AG09309 (cell line): ENCODE data around the gene TMEM233.
"Not testable (repeated sequence)": the region's sequence is repeated elsewhere in the genome, so short reads cannot be mapped to it uniquely, and the experiment has no call there.

Source experiments
- DNase-seq: peaks from one replicate; pipeline ENCODE4 v3.0.0-alpha.2; 2010; ENCODE audit warnings: low read depth
- H3K4me3 ChIP-seq: 2 replicates; pipeline ENCODE4 v1.5.1; 2011; ENCODE audit warnings: mild to moderate bottlenecking, low read depth, low read length, moderate library complexity; ENCODE audit not compliant: control insufficient read depth
- CTCF ChIP-seq: IDR thresholded peaks from 2 replicates; pipeline ENCODE4 v1.5.1; 2011; ENCODE audit warnings: mild to moderate bottlenecking, low read depth, low read length, inconsistent platforms; ENCODE audit not compliant: insufficient read depth, control insufficient read depth; ENCODE audit errors: missing control alignments

TMEM233 gene

GRCh38 chr12:119602734-119603094 is 9.1 kb downstream of the TMEM233 start:
- DNase-seq: no peak
- H3K4me3 ChIP-seq: no peak overlapping the region
- TF ChIP-seq CTCF: no peak

GRCh38 chr12:119603767-119604166 is 10.2 kb downstream of the TMEM233 start:
- no peak for TF ChIP-seq CTCF
- H3K4me3 ChIP-seq: no peak overlapping the region
- no peak for DNase-seq

GRCh38 chr12:119609358-119609757 is 15.8 kb downstream of the TMEM233 start:
- no peak for TF ChIP-seq CTCF
- DNase-seq: no peak
- H3K4me3 ChIP-seq: no peak overlapping the region

DNA sequence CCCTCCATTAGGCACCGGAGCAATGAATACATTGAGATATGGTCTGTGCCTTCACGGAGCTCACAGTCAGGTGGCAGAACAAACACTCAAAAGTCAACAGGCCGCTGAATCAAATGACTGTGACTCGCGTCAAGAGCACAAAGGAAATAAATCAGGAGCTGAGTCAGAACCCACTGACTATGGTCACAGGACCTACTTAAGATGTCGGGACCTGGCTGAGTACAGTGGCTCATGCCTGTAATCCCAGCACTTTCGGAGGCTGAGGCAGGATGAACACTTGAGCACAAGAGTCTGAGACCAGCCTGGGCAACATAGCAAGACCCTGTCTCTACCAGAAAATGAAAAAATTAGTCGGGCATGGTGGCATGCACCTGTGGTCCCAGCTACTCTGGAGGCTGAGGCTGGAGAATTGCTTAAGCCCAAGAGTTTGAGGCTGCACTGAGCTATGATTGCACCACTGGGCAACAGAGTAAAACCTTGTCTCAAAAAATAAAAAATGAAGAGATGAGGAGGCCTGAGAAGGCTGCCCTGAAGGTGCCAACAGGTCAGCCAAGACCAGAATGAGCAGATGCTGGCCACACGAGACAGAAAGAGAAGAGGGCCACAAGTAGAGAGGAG is 19.9 kb downstream of the TMEM233 start:
- TF ChIP-seq CTCF: no peak
- DNase-seq: no peak
- no peak overlapping the region for H3K4me3 ChIP-seq

DNA sequence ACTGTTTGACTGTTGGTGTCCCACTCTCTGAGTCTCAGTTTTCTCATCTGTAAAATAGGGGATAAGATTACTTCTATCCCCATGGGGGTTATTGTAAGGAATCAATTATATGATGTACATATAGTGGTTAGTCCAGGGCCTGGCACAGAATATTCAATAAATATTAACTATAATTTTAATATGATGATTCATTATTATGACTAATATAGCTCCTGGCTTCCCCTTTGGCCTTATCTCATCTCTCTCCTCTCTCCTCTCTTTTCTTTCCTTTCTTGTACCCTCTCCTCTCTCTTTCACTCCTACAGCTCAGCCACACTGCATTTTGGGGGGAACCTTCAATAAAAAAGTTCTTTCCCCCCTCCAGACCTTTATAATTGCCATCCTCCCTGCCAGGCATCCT is 21.1 kb downstream of the TMEM233 start:
- no peak for TF ChIP-seq CTCF
- DNase-seq: no peak
- H3K4me3 ChIP-seq: no peak overlapping the region

DNA sequence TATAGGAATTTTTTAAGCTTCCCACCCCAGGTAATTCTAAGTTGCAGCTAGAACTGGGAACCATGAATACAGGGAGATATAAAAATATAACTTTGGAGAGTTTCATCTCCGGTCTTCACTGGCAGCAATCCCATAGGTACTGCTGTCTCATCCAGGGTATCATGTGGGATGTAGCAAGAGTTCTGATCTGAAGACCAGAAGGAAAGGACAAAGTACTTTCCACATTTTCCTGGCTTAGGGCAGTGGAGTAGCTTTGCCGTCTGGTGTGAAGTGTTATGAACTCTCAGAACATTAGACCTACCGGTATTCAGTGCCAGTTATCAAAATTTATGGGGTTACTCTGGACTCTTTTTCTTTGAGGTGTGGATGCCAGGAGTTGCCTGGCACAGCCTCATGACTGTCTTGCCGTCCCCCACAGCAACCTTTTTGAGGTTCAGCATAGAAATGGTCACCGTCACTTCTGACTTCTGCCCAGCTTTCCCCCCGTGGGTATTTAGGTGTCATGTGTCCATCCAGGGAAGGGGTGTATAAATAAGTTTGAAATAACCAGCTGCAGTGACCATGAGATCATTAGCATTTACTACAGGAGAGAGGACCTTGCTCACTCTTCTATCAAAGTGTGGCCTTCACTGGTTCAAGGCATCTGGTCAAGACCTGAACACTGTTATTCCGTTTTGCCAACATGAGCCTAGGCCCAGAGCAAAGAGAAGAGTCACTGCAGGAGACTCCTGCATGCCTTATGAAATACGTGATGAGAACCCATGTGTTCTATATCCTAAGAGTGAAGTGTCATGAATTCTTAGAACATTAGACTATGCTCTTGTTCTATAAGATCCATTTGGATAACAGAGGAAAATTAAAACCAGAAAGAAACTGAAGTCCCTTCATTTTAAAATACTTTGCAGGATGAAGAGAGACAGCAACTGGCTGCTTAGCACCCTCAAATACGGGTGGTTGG is 22.2 kb downstream of the TMEM233 start:
- no peak for DNase-seq
- TF ChIP-seq CTCF: no peak

DNA sequence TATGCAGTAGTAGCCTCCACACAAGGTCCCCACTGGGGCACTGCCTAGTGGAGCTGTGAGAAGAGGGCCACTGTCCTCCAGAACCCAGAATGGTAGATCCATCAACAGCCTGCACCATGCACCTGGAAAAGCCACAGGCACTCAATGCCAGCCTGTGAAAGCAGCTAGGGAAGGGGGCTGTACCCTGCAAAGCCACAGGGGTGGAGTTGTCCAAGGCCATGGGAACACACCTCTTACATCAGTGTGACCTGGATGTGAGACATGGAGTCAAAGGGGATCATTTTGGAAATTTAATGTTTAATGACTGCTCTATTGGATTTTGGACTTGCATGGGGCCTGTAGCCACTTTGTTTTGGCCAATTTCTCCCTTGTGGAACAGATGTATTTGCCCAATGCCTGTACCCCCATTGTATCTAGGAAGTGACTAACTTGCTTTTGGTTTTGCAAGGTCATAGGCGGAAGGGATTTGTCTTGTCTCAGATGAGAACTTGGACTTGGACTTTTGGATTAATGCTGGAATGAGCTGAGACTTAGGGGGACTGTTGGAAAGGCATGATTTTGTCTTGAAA is 24.8 kb downstream of the TMEM233 start:
- not testable (repeated sequence) for H3K4me3 ChIP-seq, DNase-seq

More for the DNA sequence above, 22.2 kb downstream of the TMEM233 start:
- no peak overlapping the region for H3K4me3 ChIP-seq
